ENCODE data around the gene RASA3. TPM values are rescaled to one million over a fixed set of nuclear protein-coding genes. Genes with fewer than 3 reads are reported as not detected.

Gene RASA3
- total and polyA plus RNA-seq, 9 of the 15 experiments (the other 6 are each of a cell fraction or from before 2014, with no cell fraction given): 0.72 to 25.3 (median 14.4) TPM

GRCh38 chr13:114077099-114077932 lies 55.1 kb downstream of the RASA3 start (continued):
- no peak for TF ChIP-seq ZNF395 (CRISPR knock-in tag; IDR thresholded peaks at IDR 0.05)
- TF ChIP-seq THAP12 (CRISPR knock-in tag; IDR thresholded peaks at IDR 0.05): no peak
- TF ChIP-seq HDAC3 (IDR thresholded peaks at IDR 0.05; ENCODE audit: borderline replicate concordance, partially characterized antibody): no peak
- TF ChIP-seq ADNP (tag; IDR thresholded peaks at IDR 0.05): no peak
- TF ChIP-seq BCLAF1 (IDR thresholded peaks at IDR 0.05; ENCODE audit: borderline replicate concordance in 1 of 2, control insufficient read depth in 1 of 2, low read depth in 2 of 2, low read length in 1 of 2): no peak

Measured in K562 (cell line).